Lower leg skin (tissue), 4 donors: ENCODE measurements around the gene RTTN. TPM values are rescaled to one million over a fixed set of nuclear protein-coding genes. Genes with fewer than 3 reads are reported as not detected.
A peak's percentile ranks its signal among the peaks of the same experiment; 100 is the strongest.
"Not testable (repeated sequence)": the region's sequence is repeated elsewhere in the genome, so short reads cannot be mapped to it uniquely, and the experiment has no call there.

Experiments used
- DNase-seq, 2 donors: peaks; one replicate each; pipeline ENCODE4 v3.0.0-alpha.2; 2019; ENCODE audit warnings: low spot score in 2 of 2
- H3K4me3 ChIP-seq: fragments of 200-600 bp; sonication (generic); 2 replicates; pipeline ENCODE4 v1.5.1; 2017; ENCODE audit warnings: mild to moderate bottlenecking, low read depth; ENCODE audit not compliant: poor library complexity, severe bottlenecking
- CTCF ChIP-seq, 3 donors: fragments of 450-650 bp; IDR thresholded peaks; one replicate each; pipeline ENCODE4 v1.5.1; 2016; ENCODE audit warnings: antibody characterized with exemption in 3 of 3, mild to moderate bottlenecking in 3 of 3, moderate library complexity in 2 of 3
- POLR2A ChIP-seq, 2 donors: fragments of 450-650 bp; IDR thresholded peaks; one replicate each; pipeline ENCODE4 v1.6.1; 2016 to 2017; ENCODE audit warnings: antibody characterized with exemption in 2 of 2, mild to moderate bottlenecking in 1 of 2, moderate library complexity in 1 of 2
- WGBS, 2 donors: methylation state at CpG; one replicate each; pipeline ENCODE4 v1.1.5; 2018; 5-methylcytosine and 5-hydroxymethylcytosine counted together
- intact Hi-C: fragments of 100-400 bp; cut with DNase I; formaldehyde crosslinking; loops from one replicate; pipeline ENCODE4 v1.15.0; 2023; ENCODE audit warnings: low total_unique reads
- total RNA-seq, 4 donors: library from RNA; depleted of rRNA; stranded (reverse); fragments of >200 nt; gene quantifications; one replicate each; pipeline ENCODE4 v1.1.0, GENCODE V29; 2016

Gene RTTN
- 10 to 100 TPM in 1 of 4 donors, 1 to 10 TPM in 3; 4.8 to 14.9 (median 7.8) TPM for total RNA-seq

DNA sequence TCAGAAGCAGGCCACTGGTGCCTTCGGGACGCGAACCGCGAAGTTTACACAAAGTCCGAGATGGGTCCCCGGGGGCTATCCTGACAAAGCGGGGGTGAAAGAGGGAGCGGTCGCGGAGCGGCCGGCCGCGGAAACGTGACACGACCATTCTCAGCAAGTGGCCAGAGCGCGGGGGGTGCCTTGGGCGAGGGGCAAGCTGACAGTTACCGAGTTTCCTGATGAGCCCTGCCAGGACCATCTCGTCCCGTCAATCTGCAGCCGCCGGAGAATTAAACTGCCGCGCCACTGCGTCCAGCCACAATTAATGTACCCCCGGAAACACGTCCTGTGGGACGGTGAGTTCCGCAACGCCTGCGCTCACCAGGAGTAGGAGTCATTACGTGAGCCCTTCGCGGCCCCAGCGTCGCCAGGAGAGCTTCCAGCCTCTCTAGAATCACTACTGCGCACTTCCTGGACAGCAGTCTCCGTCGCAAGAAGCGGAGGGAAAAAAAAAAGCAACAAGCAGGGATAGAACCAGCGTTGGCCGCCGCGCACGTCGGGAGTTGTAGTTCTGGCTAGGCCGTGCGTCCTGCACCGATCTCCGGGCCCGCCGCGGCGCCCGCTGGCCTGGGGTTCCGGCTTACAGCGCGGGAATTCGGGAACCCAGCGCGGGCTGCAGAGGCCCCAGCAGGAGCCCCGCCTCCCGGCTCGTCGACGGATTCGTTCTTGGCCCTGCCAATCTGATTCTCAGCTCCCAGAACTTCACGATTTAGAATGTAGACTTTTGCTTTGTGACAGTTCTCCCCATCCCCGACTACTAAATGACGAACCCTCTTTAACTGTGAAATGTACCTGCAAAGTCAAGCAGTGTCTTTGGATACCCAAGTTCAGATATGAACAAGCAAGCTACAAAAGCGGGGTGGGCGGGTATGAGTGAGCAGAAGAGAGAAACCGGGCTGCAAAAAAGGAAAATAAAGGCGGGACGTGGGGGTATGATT is at the start of gene RTTN:
Gene RTTN, minus strand, starts transcription at position 267 of the 977 bp plus-strand sequence. Its CDS starts 29 bp downstream, at position 238.
- intact Hi-C loops: no loop called here
- WGBS, 2 donors: 0 to 1% methylated on average over 76 to 78 of the region's 78 CpGs
- peak within 1 kb of the TSS; percentile 71 for H3K4me3 ChIP-seq
- TF ChIP-seq POLR2A (IDR thresholded peaks at IDR 0.05) (no peak), CTCF (IDR thresholded peaks at IDR 0.05) (no peak)
- peak; percentile 90 to 98 for DNase-seq

- H3K4me3 ChIP-seq: no peak overlapping the region
- intact Hi-C loops: no loop called here
- no peak for DNase-seq
- 90 to 92% methylated on average over 12 of the region's 12 CpGs for WGBS, 2 donors
- TF ChIP-seq POLR2A (IDR thresholded peaks at IDR 0.05): no peak
- no peak for TF ChIP-seq CTCF (IDR thresholded peaks at IDR 0.05)
These were observed 45.3 kb upstream of the RTTN start for GRCh38 chr18:70250781-70251180.

DNA sequence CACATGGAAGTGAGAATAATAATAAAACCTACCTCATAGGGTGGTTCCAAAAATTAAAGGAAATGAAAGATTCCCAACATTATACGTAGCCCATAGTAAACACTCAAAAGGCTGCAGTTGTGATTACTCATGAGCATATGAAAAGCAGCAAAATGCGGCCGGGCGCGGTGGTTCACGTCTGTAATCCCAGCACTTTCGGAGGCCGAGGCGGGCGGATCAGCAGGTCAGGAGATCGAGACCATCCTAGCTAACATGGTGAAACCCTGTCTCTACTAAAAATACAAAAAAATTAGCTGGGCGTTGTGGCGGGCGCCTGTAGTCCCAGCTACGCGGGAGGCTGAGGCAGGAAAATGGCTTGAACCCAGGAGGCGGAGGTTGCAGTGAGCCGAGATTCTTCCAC is 44.4 kb upstream of the RTTN start:
- intact Hi-C loops, H3K4me3 ChIP-seq, DNase-seq: not testable (repeated sequence)
- WGBS, 2 donors: 96% methylated on average over 18 of the region's 18 CpGs

GRCh38 chr18:70249118-70249517 is 43.6 kb upstream of the RTTN start:
- no peak for TF ChIP-seq POLR2A (IDR thresholded peaks at IDR 0.05)
- TF ChIP-seq CTCF (IDR thresholded peaks at IDR 0.05): no peak
- H3K4me3 ChIP-seq: no peak overlapping the region
- WGBS, 2 donors: 84 to 88% methylated on average over 5 of the region's 5 CpGs
- no peak for DNase-seq
- intact Hi-C loops: no loop called here

DNA sequence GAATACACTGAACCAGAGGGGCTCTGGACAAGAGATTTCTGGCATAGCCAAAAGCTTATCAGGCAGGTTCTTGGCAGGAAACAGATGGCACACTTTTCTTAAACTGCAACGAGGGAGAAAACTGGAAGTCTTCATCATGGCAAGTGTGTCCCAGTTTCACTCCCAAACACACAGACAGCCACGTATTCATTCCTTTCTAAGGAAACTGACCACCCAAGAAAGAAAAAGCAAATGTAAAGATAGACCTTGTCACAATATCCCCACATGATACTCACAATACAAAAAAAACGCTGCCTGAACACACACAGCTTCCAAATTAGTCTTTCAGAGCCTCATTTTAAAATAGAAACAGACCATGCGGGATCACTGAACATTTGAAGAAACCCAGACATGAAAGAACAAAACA is 40.6 kb upstream of the RTTN start:
- TF ChIP-seq CTCF (IDR thresholded peaks at IDR 0.05) (no peak), POLR2A (IDR thresholded peaks at IDR 0.05) (no peak)
- DNase-seq: no peak
- intact Hi-C loops: no loop called here
- no peak overlapping the region for H3K4me3 ChIP-seq
- WGBS, 2 donors: 29 to 30% methylated on average over 4 of the region's 4 CpGs

DNA sequence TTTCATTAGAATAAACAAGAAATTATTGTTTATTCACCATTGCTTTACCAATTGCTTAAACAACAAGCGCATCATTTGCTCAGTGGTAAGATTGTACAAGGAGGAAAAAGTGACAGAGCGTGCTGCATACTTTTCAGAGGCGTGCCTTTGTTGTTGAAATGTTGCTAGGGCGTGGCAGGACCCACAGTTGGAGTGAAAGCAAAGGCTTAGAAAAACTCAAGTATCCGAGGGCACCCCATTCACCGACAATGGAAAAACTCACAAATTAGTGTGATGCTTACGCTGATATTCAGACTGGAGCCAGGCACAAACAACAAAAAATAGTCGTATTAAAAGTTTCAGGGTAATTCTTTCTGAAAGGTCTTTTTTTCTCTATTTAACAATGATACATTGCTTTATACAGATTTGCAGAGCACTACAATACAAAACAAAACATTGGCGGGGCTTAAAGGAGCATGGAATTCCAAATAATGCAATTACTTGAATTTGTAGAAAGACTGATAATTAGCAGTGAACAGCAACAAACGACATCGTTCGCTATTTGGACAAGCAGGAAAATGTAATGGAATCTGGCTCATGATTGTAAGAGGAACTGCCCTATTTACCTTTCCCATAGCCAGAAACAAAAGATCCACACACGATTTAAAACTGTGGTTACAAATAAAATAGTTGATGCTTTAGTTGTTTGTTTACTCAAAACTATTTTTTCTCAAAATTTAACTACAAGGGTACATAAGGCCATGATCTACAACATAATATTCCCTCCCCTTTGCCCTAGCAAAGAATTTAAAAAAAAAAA is 37.8 kb upstream of the RTTN start:
- intact Hi-C loops: no loop called here
- TF ChIP-seq POLR2A (IDR thresholded peaks at IDR 0.05) (no peak), CTCF (IDR thresholded peaks at IDR 0.05) (no peak)
- 49 to 62% methylated on average over 13 of the region's 13 CpGs for WGBS, 2 donors
- DNase-seq: no peak
- no peak overlapping the region for H3K4me3 ChIP-seq

DNA sequence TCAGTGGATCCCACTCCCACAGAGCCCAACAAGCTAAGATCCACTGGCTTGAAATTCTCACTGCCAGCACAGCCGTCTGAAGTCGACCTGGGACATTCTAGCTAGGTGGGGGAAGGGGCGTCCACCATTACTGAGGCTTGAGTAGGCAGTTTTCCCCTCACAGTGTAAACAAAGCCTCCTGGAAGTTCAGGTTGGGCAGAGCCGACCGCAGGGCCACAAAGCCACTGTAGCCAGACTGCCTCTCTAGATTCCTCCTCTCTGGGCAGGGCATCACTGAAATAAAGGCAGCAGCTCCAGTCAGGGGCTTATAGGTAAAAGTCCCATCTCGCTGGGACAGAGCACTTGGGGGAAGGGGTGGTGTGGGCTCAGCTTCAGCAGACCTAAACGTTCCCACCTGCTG is 31.4 kb upstream of the RTTN start:
- 75 to 88% methylated on average over 7 of the region's 7 CpGs for WGBS, 2 donors
- H3K4me3 ChIP-seq, DNase-seq, intact Hi-C loops: not testable (repeated sequence)
